Activated naive CD4-positive, alpha-beta T cell treated with anti-CD3 and anti-CD28 coated beads, Interleukin-2, amount 50 U/mL, for 24 hours (primary cell): ENCODE data around the gene CHST13.
"Not testable (repeated sequence)": the region's sequence is repeated elsewhere in the genome, so short reads cannot be mapped to it uniquely, and the experiment has no call there.

ENCODE experiments used
- H3K27ac Mint-ChIP-seq: one replicate; pipeline ENCODE4 v1.8.0; 2021; ENCODE audit warnings: mild to moderate bottlenecking, mixed read lengths
- H3K27me3 Mint-ChIP-seq: one replicate; pipeline ENCODE4 v1.8.0; 2021; ENCODE audit warnings: mixed read lengths
- H3K36me3 Mint-ChIP-seq: one replicate; pipeline ENCODE4 v1.8.0; 2021; ENCODE audit warnings: mixed read lengths
- H3K4me1 Mint-ChIP-seq: one replicate; pipeline ENCODE4 v1.8.0; 2021; ENCODE audit warnings: mixed read lengths
- H3K4me3 Mint-ChIP-seq: one replicate; pipeline ENCODE4 v1.8.0; 2021; ENCODE audit warnings: mild to moderate bottlenecking, mixed read lengths
- H3K9me3 Mint-ChIP-seq: one replicate; pipeline ENCODE4 v1.8.0; 2021; ENCODE audit warnings: mixed read lengths

The CHST13 gene

GRCh38 chr3:126558336-126559071, 34.5 kb downstream of the CHST13 start, which contains the start of gene C3orf22:
Gene C3orf22, minus strand, starts transcription at chr3:126558932. Its CDS starts 5,542 bp downstream, at chr3:126553390.
- H3K4me3 Mint-ChIP-seq, result no peak within 1 kb of the TSS
- no peaks in the 10 kb centered on the region for H3K27me3 Mint-ChIP-seq
- no peak within 1 kb of the TSS for H3K27ac Mint-ChIP-seq
- peaks cover 15% of the 10 kb centered on the region for H3K9me3 Mint-ChIP-seq
- H3K36me3 Mint-ChIP-seq, result no peaks in the 10 kb centered on the region
- no peaks in the 10 kb centered on the region for H3K4me1 Mint-ChIP-seq

GRCh38 chr3:126562737-126563276, 38.9 kb downstream of the CHST13 start:
- Mint-ChIP-seq H3K9me3 (peaks cover 15% of the 10 kb centered on the region), H3K4me1 (no peaks in the 10 kb centered on the region), H3K4me3 (no peak overlapping the region), H3K27ac (no peak overlapping the region), H3K27me3 (peaks cover 7% of the 10 kb centered on the region), H3K36me3 (no peaks in the 10 kb centered on the region)

GRCh38 chr3:126567696-126568438, 43.9 kb downstream of the CHST13 start:
- Mint-ChIP-seq H3K4me1 (no peaks in the 10 kb centered on the region), H3K4me3 (no peak overlapping the region), H3K36me3 (no peaks in the 10 kb centered on the region), H3K27me3 (peaks cover 7% of the 10 kb centered on the region), H3K9me3 (peaks cover 1% of the 10 kb centered on the region), H3K27ac (no peak overlapping the region)

- H3K27me3 Mint-ChIP-seq, result peaks cover 7% of the 10 kb centered on the region
- H3K9me3 Mint-ChIP-seq, result no peaks in the 10 kb centered on the region
- no peaks in the 10 kb centered on the region for H3K4me1 Mint-ChIP-seq
- no peak overlapping the region for H3K4me3 Mint-ChIP-seq
- H3K36me3 Mint-ChIP-seq, result no peaks in the 10 kb centered on the region
- H3K27ac Mint-ChIP-seq, result no peak overlapping the region
Measured at GRCh38 chr3:126568776-126569342, 44.9 kb downstream of the CHST13 start.

GRCh38 chr3:126569390-126569975, 45.5 kb downstream of the CHST13 start:
- Mint-ChIP-seq H3K4me3 (no peak overlapping the region), H3K4me1 (no peaks in the 10 kb centered on the region), H3K36me3 (no peaks in the 10 kb centered on the region), H3K27ac (no peak overlapping the region), H3K27me3 (peaks cover 7% of the 10 kb centered on the region), H3K9me3 (no peaks in the 10 kb centered on the region)

GRCh38 chr3:126570103-126570541, 46.2 kb downstream of the CHST13 start:
- Mint-ChIP-seq H3K36me3 (no peaks in the 10 kb centered on the region), H3K4me3 (no peak overlapping the region), H3K27ac (no peak overlapping the region), H3K9me3 (no peaks in the 10 kb centered on the region), H3K4me1 (no peaks in the 10 kb centered on the region), H3K27me3 (peaks cover 7% of the 10 kb centered on the region)

- no peak overlapping the region for H3K27ac Mint-ChIP-seq
- no peaks in the 10 kb centered on the region for H3K9me3 Mint-ChIP-seq
- H3K4me1 Mint-ChIP-seq, result no peaks in the 10 kb centered on the region
- peaks cover 4% of the 10 kb centered on the region for H3K27me3 Mint-ChIP-seq
- H3K36me3 Mint-ChIP-seq, result no peaks in the 10 kb centered on the region
- no peak overlapping the region for H3K4me3 Mint-ChIP-seq
Measured at GRCh38 chr3:126571078-126571477, 47.1 kb downstream of the CHST13 start.

- H3K27ac Mint-ChIP-seq, result no peak overlapping the region
- no peaks in the 10 kb centered on the region for H3K36me3 Mint-ChIP-seq
- no peaks in the 10 kb centered on the region for H3K9me3 Mint-ChIP-seq
- no peaks in the 10 kb centered on the region for H3K4me1 Mint-ChIP-seq
- peaks cover 4% of the 10 kb centered on the region for H3K27me3 Mint-ChIP-seq
- no peak overlapping the region for H3K4me3 Mint-ChIP-seq
Measured at GRCh38 chr3:126573492-126574117, 49.6 kb downstream of the CHST13 start.

GRCh38 chr3:126577261-126577660, 53.3 kb downstream of the CHST13 start:
- Mint-ChIP-seq H3K4me1 (no peaks in the 10 kb centered on the region), H3K27ac (no peak overlapping the region), H3K4me3 (no peak overlapping the region), H3K36me3 (no peaks in the 10 kb centered on the region), H3K27me3 (peaks cover 5% of the 10 kb centered on the region), H3K9me3 (no peaks in the 10 kb centered on the region)

- Mint-ChIP-seq H3K4me3 (no peak overlapping the region), H3K27ac (no peak overlapping the region), H3K27me3 (peaks cover 5% of the 10 kb centered on the region), H3K4me1 (no peaks in the 10 kb centered on the region), H3K9me3 (no peaks in the 10 kb centered on the region), H3K36me3 (no peaks in the 10 kb centered on the region)
Measured at GRCh38 chr3:126578702-126579101, 54.7 kb downstream of the CHST13 start.

GRCh38 chr3:126580746-126581145, 56.8 kb downstream of the CHST13 start:
- Mint-ChIP-seq H3K9me3 (peaks cover 6% of the 10 kb centered on the region), H3K27ac (no peak overlapping the region), H3K4me1 (no peaks in the 10 kb centered on the region), H3K4me3 (no peak overlapping the region), H3K27me3 (peaks cover 5% of the 10 kb centered on the region), H3K36me3 (no peaks in the 10 kb centered on the region)

- peaks cover 6% of the 10 kb centered on the region for H3K9me3 Mint-ChIP-seq
- H3K36me3 Mint-ChIP-seq, result no peaks in the 10 kb centered on the region
- H3K27ac Mint-ChIP-seq, result no peak overlapping the region
Measured at GRCh38 chr3:126581569-126581968, 57.6 kb downstream of the CHST13 start.

GRCh38 chr3:126582311-126582710, 58.4 kb downstream of the CHST13 start:
- Mint-ChIP-seq H3K9me3 (peaks cover 11% of the 10 kb centered on the region), H3K27ac (no peak overlapping the region), H3K4me3 (no peak overlapping the region), H3K27me3 (peaks cover 3% of the 10 kb centered on the region), H3K36me3 (no peaks in the 10 kb centered on the region), H3K4me1 (no peaks in the 10 kb centered on the region)

More at GRCh38 chr3:126581569-126581968, 57.6 kb downstream of the CHST13 start:
- peaks cover 3% of the 10 kb centered on the region for H3K27me3 Mint-ChIP-seq
- no peaks in the 10 kb centered on the region for H3K4me1 Mint-ChIP-seq
- no peak overlapping the region for H3K4me3 Mint-ChIP-seq

- H3K9me3 Mint-ChIP-seq, result peaks cover 25% of the 10 kb centered on the region
Measured at GRCh38 chr3:126591515-126591914, 67.6 kb downstream of the CHST13 start.

More at GRCh38 chr3:126591515-126591914, 67.6 kb downstream of the CHST13 start:
- not testable (repeated sequence) for H3K4me3 Mint-ChIP-seq, H3K27ac Mint-ChIP-seq, H3K27me3 Mint-ChIP-seq, H3K4me1 Mint-ChIP-seq
- H3K36me3 Mint-ChIP-seq, result peaks cover 10% of the 10 kb centered on the region
